Fibroblast of mammary gland (primary cell): ENCODE data around the gene DVL1.

ENCODE experiments used
- DNase-seq: peaks from one replicate; pipeline ENCODE4 v3.0.0-alpha.2; 2010; ENCODE audit warnings: low read depth
- H3K4me3 ChIP-seq: 2 replicates; pipeline ENCODE4 v1.5.1; 2011; ENCODE audit warnings: low read depth, mild to moderate bottlenecking, low read length, moderate library complexity; ENCODE audit not compliant: control insufficient read depth
- TF ChIP-seq, protein P1 (sequence below): conservative IDR thresholded peaks from 2 replicates; pipeline ENCODE4 v1.5.1; 2011; ENCODE audit warnings: low read depth, low read length, inconsistent platforms; ENCODE audit not compliant: control insufficient read depth, insufficient read depth

The DVL1 gene

DNA sequence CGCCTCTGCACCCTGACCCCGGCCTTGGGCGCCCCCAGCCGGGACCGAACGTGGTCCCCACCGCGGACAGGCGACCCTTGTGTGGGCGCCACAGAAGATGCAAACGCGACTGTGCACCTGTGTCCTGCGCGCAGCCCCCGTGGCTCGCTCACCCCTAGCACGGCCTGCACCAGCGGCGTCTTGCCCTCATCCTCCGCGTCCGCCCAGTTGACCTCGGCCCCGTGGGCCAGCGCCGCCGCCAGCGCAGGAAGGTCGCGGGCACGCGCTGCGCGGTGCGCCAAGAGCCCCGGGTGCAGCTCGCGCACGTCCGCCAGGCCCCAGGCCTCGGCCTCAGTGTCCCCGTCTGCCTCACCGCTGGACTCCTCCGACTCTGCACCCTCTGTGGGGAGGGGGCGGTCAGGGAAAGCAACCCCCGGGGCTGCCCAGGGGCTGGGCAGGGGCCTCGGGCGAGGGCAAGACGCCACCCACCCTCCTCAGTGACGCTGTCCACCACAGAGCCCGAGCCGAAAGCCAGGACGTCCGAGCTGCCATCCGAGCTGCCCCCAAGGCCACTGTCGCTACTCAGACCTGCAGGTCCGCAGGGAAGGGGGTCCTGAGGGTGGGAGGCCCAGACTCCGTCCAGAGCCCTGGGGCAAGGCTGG is 54.8 kb downstream of the DVL1 start:
- H3K4me3 ChIP-seq, result no peak overlapping the region
- TF ChIP-seq, protein P1, sequence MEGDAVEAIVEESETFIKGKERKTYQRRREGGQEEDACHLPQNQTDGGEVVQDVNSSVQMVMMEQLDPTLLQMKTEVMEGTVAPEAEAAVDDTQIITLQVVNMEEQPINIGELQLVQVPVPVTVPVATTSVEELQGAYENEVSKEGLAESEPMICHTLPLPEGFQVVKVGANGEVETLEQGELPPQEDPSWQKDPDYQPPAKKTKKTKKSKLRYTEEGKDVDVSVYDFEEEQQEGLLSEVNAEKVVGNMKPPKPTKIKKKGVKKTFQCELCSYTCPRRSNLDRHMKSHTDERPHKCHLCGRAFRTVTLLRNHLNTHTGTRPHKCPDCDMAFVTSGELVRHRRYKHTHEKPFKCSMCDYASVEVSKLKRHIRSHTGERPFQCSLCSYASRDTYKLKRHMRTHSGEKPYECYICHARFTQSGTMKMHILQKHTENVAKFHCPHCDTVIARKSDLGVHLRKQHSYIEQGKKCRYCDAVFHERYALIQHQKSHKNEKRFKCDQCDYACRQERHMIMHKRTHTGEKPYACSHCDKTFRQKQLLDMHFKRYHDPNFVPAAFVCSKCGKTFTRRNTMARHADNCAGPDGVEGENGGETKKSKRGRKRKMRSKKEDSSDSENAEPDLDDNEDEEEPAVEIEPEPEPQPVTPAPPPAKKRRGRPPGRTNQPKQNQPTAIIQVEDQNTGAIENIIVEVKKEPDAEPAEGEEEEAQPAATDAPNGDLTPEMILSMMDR, result no peak
- DNase-seq, result no peak

DNA sequence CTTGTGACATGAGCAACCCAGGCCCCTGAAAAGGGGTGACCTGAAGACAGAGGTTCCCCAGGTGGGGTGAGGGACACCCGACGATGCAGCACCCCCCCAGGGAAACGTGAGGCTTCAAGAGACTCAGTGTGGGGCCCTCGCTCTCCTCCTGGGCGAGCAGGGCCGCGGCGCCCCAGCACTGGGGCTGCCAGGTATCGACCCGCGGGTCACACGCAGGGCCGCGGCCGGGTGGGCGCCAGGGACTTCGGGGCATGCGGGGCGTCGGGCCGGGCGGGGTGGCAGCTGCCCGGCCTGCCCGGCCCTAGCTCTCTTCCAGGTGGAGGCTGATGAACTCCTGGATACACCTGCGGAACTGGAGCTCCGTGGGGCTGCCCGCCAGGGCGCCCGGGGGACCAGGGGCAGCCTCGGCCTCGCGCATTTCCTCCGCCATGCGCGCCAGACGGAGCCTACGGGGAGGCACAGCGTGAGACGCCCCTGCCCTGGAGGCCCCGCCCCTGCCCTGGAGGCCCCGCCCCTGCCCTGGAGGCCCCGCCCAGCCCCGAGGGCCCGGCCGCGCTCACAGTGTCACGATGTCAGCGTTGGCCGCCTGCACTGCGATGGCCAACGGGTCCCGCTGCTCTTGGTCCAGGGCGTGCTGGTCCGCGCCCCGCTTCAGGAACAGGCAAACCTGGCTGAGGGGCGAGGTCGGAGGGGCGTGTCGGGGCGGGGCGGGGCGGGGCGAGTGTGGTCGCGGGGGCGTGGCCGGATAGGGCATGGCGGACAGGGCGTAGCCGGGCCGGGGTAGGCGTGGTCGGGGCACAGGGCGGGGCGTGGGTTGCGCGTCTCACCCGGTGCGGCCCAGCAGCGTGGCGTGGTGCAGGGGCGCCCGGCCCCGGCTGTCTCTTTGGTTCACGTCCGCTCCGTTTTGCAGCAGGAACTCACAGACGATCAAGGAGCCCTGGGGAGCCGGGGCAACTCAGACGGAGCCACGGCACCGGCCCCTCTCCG is 55.7 kb downstream of the DVL1 start:
- no peak for DNase-seq
- TF ChIP-seq, protein P1, result no peak
- H3K4me3 ChIP-seq, result no peak overlapping the region

DNA sequence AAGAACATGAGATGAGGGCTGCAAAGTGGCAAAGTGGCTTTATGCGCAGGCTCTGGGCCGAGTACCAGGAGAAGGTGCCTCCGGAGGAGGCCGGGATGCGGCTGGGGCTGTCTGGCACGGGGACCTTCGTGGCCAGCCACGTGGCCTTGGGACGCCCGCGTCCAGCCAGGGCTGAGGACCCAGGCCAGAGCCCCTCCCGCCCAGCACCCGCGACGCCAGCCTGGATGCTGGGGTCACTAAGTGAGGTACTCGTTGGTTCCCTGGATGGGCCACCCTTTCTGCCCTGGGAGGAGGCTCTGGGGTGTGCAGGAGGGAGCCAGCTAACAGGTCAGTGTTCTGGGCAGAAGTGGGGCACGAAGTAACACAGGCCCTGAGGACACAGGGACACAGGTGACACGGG is 56.4 kb downstream of the DVL1 start:
- no peak overlapping the region for H3K4me3 ChIP-seq
- no peak for DNase-seq
- TF ChIP-seq, protein P1, result no peak

DNA sequence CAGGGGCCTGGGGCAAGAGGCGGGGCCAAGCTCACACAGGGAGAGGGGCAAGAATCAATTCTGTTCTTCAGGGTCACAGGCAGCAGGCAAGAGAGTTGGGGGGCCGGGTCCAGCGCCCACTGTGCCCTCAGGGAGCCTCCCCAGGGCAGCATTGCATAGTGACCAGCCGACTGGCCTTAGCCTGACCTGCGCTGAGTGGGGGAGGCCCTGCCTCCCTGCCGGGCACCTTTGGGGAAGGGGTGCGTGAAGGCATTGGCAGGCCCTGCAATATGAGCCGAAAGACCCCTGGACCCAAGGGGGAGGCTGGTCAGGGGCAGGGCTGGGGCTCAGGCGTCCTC is 56.8 kb downstream of the DVL1 start:
- H3K4me3 ChIP-seq, result no peak overlapping the region
- TF ChIP-seq, protein P1, result no peak
- DNase-seq, result no peak

DNA sequence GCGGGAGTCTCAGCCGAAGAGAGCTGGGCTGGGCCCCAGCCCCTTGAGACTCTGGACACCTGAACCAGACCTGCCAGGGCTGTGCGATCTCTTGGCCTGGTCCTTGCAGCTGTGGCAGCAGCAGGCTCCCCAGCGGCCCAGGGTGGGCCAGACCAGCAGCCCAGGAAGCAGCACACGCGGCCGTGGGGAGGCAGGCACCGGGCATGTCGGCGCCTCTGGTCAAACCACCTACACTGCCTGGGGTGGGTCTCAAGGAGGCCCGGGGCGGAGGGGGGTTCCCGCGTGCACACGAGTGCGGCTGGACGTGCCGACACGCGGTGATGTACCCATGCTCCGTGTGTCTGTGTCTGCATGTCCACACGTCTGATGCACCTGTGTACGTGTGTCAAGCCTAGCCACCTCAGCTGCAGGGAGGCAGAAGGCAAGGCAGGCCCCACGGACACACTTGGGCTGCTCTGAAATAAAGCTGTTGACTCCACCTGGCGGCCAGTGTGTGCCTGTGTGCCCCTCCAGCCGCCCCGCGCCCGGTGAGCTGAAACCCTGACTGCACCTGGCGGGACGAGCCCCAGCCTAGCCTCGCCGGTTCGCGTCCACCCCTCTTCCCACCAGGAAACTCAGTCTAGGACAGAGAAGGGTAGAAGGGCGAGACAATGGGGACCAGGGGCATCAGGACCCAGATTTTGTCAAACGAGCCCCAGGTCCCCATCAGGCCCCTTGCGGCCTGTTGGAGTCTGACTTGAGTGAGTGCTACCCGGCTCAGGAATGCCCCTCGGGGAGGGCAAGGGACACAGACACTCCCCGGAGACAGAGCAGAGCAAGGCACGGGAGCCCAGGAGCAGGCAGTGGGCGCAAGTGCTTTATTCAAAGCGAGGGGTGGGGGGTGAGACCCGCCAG is 57.4 kb downstream of the DVL1 start:
- peak; percentile 53 for DNase-seq
- H3K4me3 ChIP-seq, result no peak overlapping the region

More for the DNA sequence above, 57.4 kb downstream of the DVL1 start:
- TF ChIP-seq, protein P1, result peak; percentile 43
